ENCODE results near the gene CAGE1. TPM values are rescaled to one million over a fixed set of nuclear protein-coding genes. Genes with fewer than 3 reads are reported as not detected.

CAGE1 gene
- total and polyA plus RNA-seq, 8 donors: not detected

DNA sequence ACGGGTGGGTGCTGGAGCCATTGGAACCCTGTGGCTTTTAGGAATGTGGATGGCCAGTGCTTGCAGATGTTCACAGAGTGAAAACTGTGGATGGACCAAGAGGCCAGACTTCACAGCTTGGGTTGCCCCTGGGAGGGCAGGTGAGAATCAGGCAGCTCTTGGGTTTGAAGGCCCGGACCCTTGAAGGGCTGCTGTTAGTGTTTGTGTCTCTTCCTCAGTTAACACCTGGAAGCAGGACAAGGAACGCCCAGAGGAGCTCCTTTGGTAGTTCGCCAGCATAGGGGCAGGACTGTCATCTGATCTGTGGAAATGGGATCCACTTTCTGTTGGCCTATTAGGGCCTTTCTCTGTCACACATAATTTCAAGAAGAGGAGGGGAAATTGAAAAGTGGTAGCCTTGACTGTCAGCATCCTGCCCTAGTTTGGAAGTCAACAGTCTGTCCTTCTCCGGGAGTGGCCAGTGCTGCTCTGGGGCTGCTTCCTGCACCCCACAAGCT, 43.6 kb upstream of the CAGE1 start:
- no peak for TF ChIP-seq POLR2A (IDR thresholded peaks at IDR 0.05)
- no peak for TF ChIP-seq POLR2AphosphoS5 (IDR thresholded peaks at IDR 0.05)

DNA sequence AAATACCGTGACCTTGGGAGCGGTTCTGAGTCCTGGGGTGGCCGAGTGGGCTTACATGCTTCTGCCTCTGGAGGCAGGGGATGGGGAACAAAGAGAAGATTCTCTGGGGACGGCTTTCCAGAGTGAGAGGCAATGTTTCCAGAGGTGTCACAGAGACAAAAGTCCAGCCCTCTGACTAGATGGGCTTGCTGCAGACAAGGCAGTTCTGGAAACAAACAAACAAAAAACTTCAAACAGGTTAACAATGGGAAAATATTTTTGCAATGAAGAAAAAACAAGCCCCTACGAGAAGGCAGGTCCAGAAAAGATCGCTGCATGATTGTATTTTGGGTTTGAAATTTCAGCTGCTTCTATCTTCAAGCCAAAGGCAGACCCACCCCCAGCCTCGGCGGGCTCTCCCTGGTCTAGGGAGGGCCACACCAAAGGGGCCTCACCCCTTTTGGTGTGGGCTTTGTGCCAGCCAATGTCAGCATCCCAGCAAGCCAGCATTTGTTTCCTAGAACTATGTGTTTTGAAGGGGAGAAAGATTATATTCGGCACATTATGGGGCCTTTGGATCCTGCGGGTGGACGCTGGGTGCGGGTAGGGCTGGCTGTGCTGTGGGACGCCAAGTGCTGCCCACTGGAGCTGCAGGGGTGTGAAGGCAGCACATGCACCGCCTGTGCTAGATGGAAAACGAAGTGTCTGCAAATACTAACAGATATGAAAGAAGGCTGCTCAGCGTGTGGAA, 43.0 kb upstream of the CAGE1 start:
- TF ChIP-seq POLR2A (IDR thresholded peaks at IDR 0.05) (no peak), EP300 (IDR thresholded peaks at IDR 0.05) (no peak), CTCF (IDR thresholded peaks at IDR 0.05) (no peak), POLR2AphosphoS5 (IDR thresholded peaks at IDR 0.05) (no peak)
- peaks cover 0 to 6% (median 1%) of the 10 kb centered on the region in 4 donors for H3K9me3 ChIP-seq
- H3K27ac ChIP-seq: no peak overlapping the region
- peaks cover 0 to 14% (median 2%) of the 10 kb centered on the region in 4 donors for H3K4me1 ChIP-seq
- H3K4me3 ChIP-seq: peak overlapping the region in 1 of 4 donors; percentile 19
- intact Hi-C loops (cut with DNase I; ENCODE audit: low total_unique reads): no loop called here
- DNase-seq: no peak
- H3K27me3 ChIP-seq: no peaks in the 10 kb centered on the region
- WGBS, 5 donors: 69 to 75% (median 71%) methylated on average over 16 of the region's 16 CpGs
- H3K36me3 ChIP-seq: no peaks in the 10 kb centered on the region

More for the DNA sequence above, 43.6 kb upstream of the CAGE1 start:
- Histone ChIP-seq H3K27ac (no peak overlapping the region), H3K9me3 (peaks cover 0 to 6% (median 1%) of the 10 kb centered on the region in 4 donors), H3K4me1 (peaks cover 0 to 14% (median 2%) of the 10 kb centered on the region in 4 donors), H3K27me3 (no peaks in the 10 kb centered on the region), H3K36me3 (no peaks in the 10 kb centered on the region), H3K4me3 (no peak overlapping the region)
- intact Hi-C loops (cut with DNase I; ENCODE audit: low total_unique reads): no loop called here
- no peak for DNase-seq
- 75 to 88% (median 85%) methylated on average over 5 of the region's 5 CpGs for WGBS, 5 donors

GRCh38 chr6:7431674-7432390, 42.3 kb upstream of the CAGE1 start:
- no peaks in the 10 kb centered on the region for H3K27me3 ChIP-seq
- H3K4me1 ChIP-seq: peaks cover 0 to 14% (median 2%) of the 10 kb centered on the region in 4 donors
- 34 to 57% (median 49%) methylated on average over 22 to 24 of the region's 24 CpGs for WGBS, 5 donors
- intact Hi-C loops (cut with DNase I; ENCODE audit: low total_unique reads): no loop called here
- no peaks in the 10 kb centered on the region for H3K36me3 ChIP-seq
- peak; percentile 36 to 71 for DNase-seq
- H3K4me3 ChIP-seq: peak overlapping the region in 2 of 4 donors; percentile 19 to 22
- peaks cover 0 to 6% (median 1%) of the 10 kb centered on the region in 4 donors for H3K9me3 ChIP-seq
- no peak overlapping the region for H3K27ac ChIP-seq
- TF ChIP-seq POLR2AphosphoS5 (IDR thresholded peaks at IDR 0.05) (no peak), CTCF (IDR thresholded peaks at IDR 0.05) (no peak), EP300 (IDR thresholded peaks at IDR 0.05) (no peak), POLR2A (IDR thresholded peaks at IDR 0.05) (no peak)

DNA sequence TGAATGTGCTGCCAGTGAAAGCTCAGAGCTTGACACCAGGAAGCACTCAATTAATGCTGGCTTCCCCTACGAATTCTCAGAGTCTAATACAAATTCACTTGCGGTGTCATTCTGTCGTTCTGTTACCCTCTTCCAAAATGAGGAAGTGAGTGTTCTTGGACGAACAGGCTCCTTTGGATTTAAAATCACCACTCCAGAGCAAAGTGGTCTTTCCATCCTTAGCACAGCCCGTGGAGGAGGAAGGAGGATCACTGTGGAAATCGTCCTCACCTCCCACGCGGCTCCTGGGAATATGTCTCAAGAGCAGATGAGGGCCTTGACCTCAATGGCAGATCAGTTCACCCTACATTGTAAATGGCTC, 41.8 kb upstream of the CAGE1 start:
- Histone ChIP-seq H3K36me3 (no peaks in the 10 kb centered on the region), H3K4me1 (peaks cover 0 to 14% (median 2%) of the 10 kb centered on the region in 4 donors), H3K9me3 (peaks cover 0 to 6% (median 1%) of the 10 kb centered on the region in 4 donors), H3K27me3 (no peaks in the 10 kb centered on the region), H3K4me3 (no peak overlapping the region), H3K27ac (no peak overlapping the region)
- no peak for DNase-seq
- WGBS, 5 donors: 61 to 79% (median 74%) methylated on average over 8 of the region's 8 CpGs
- TF ChIP-seq POLR2AphosphoS5 (IDR thresholded peaks at IDR 0.05): no peak
- no peak for TF ChIP-seq POLR2A (IDR thresholded peaks at IDR 0.05)
- TF ChIP-seq CTCF (IDR thresholded peaks at IDR 0.05): no peak
- no peak for TF ChIP-seq EP300 (IDR thresholded peaks at IDR 0.05)
- intact Hi-C loops (cut with DNase I; ENCODE audit: low total_unique reads): no loop called here

Measured in stomach (tissue), 9 donors.